Left forelimb (tissue), 1 donor: Measurements from ENCODE around the gene KLF6.

Experiments used
- DNase-seq: peaks from one replicate; pipeline ENCODE4 v3.0.0-alpha.2; 2018; ENCODE audit warnings: low spot score

KLF6 gene

DNA sequence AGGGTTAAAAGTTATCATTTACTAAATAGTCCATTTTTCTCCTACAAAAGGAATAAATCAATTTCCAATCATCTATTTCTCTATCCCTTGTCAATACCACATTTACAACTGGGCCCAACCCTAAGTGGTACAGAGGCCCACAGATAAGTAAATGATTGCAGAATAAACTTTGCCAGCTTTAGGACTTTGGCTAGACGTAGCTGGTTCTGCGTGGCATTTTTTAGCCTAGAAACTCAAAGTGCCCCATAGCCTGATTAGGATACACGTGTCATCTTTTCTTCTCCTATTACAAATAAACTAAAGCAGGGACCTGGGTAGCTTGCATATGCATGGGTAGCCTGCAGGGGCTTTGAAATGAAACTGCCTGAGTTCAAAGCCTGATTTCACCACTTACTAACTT lies 56.4 kb downstream of the KLF6 start:
- no peak for DNase-seq

DNA sequence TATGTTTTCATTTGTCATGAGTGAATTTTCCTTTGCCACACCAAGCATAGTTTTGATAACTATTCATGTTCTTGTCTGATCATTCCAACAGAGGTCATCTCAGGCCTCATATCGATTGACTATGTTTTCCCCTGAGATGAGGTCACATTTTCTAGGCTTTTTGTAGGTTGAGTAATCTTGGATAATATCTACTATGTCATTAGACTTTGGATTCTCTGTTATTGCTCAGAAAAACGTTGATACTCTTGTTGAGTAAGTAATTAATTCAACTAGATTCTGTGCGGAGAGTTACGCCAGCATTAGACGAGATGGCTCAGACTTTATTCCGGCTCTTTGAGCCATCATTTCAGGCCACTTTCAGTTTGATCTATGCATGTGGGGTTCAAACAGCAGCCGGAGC lies 57.7 kb downstream of the KLF6 start:
- DNase-seq = no peak
